Ovary (tissue), 3 donors: Measurements from ENCODE around the gene HPS3.

Experiments
- CTCF ChIP-seq, 3 donors: fragments of 450-650 bp in 2 of 3; fragments of 200-600 bp in 1 of 3; IDR thresholded peaks; one replicate each; pipeline versions ENCODE4 v1.5.1 to v1.8.0; 2016 to 2022; ENCODE audit warnings: antibody characterized with exemption in 3 of 3, mild to moderate bottlenecking in 1 of 3
- EP300 ChIP-seq: sonication (generic); formaldehyde crosslinking; IDR thresholded peaks from one replicate; pipeline ENCODE4 v1.6.1; 2017; ENCODE audit warnings: antibody characterized with exemption
- POLR2A ChIP-seq: fragments of 450-650 bp; IDR thresholded peaks from one replicate; pipeline ENCODE4 v1.6.1; 2017; ENCODE audit warnings: antibody characterized with exemption, mild to moderate bottlenecking, moderate library complexity
- donor health status: DM: no; HTN: no; CAD: no.

- TF ChIP-seq CTCF (IDR thresholded peaks at IDR 0.05) (no peak), POLR2A (no peak), EP300 (no peak)
Measured at GRCh38 chr3:149114458-149114857, 15.0 kb upstream of the HPS3 start.
